ENCODE data around the gene RAB37.

- no peak for TF ChIP-seq CTCF (IDR thresholded peaks at IDR 0.05)
- no peak for TF ChIP-seq POLR2AphosphoS5 (IDR thresholded peaks at IDR 0.05)
- TF ChIP-seq POLR2A (IDR thresholded peaks at IDR 0.05): no peak
These were observed 48.9 kb downstream of the RAB37 start for GRCh38 chr17:74785981-74786360.
